ENCODE results near the gene VMAC.
"Not testable (repeated sequence)": the region's sequence is repeated elsewhere in the genome, so short reads cannot be mapped to it uniquely, and the experiment has no call there.

Gene VMAC

DNA sequence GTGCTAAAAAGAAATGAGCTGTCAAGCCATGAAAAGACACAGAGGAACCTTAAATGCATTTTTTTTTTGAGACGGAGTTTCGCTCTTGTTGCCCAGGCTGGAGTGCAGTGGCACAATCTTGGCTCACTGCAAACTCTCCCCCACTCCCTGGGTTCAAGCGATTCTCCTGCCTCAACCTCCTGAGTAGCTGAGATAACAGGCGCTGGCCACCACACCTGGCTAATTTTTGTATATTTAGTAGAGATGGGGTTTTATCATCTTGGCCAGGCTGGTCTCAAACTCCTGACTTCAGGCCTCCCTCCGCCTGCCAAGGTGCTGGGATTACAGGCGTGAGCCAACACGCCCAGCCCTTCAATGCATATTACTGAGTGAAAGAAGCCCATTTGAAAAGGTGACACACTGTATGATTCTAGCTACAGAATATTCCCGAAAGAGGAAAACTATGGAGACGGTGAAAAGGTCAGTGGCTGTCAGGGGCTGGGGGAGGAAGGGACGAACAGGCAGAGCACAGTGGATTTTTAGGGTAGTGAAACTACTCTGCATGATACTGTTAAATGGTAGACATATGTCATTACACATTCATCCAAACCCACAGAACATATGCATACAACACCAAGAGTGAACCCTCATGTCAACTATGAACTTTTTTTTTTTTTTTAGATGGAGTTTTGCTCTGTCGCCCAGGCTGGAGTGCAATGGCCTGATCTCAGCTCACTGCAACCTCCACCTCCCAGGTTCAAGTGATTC lies 20.4 kb upstream of the VMAC start:
- H3K36me3 ChIP-seq (ENCODE audit: control insufficient read depth, insufficient read depth, low read length); H3K27me3 ChIP-seq (ENCODE audit: control insufficient read depth, insufficient read depth, low read length, poor library complexity, severe bottlenecking); H3K4me1 ChIP-seq (ENCODE audit: control insufficient read depth, insufficient read depth, low read length); H3K4me3 ChIP-seq (ENCODE audit: insufficient read depth, low read depth, low read length); H3K9me3 ChIP-seq (ENCODE audit: control insufficient read depth, low read length); H3K27ac ChIP-seq (ENCODE audit: insufficient read depth, low read depth, low read length, poor library complexity, severe bottlenecking): not testable (repeated sequence)
- WGBS, 2 experiments, result 85 to 87% methylated on average over 11 of the region's 11 CpGs

- no peaks in the 10 kb centered on the region for H3K36me3 ChIP-seq (ENCODE audit: control insufficient read depth, insufficient read depth, low read length)
- 85% methylated on average over 17 of the region's 17 CpGs for WGBS, 2 experiments
- H3K9me3 ChIP-seq (ENCODE audit: control insufficient read depth, low read length), result no peaks in the 10 kb centered on the region
- no peak overlapping the region for H3K4me3 ChIP-seq (ENCODE audit: insufficient read depth, low read depth, low read length)
- no peak overlapping the region for H3K27ac ChIP-seq (ENCODE audit: insufficient read depth, low read depth, low read length, poor library complexity, severe bottlenecking)
- H3K27me3 ChIP-seq (ENCODE audit: control insufficient read depth, insufficient read depth, low read length, poor library complexity, severe bottlenecking), result no peaks in the 10 kb centered on the region
- H3K4me1 ChIP-seq (ENCODE audit: control insufficient read depth, insufficient read depth, low read length), result no peaks in the 10 kb centered on the region
Observed at GRCh38 chr19:5889288-5889971, 15.2 kb upstream of the VMAC start.

DNA sequence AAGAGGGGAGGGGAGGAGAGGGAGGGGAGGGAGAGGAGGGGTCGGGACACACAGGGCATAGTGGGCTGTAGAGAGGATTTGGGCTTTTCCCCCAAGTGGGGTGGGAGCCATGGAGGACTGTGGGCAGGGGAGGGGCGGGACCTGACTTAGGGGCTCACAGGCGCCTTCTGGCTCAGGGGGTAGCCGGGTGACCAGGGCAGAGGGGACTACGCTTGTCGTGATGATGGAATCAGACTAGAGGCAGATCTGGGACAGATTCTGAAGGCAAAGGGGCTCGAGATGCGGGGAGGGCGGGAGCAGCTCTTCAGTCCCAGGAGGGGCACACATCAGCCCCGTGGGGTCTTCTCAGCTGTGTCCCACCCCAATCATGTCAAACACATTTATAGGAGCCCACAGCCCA lies 14.6 kb upstream of the VMAC start:
- no peaks in the 10 kb centered on the region for H3K36me3 ChIP-seq (ENCODE audit: control insufficient read depth, insufficient read depth, low read length)
- no peak overlapping the region for H3K4me3 ChIP-seq (ENCODE audit: insufficient read depth, low read depth, low read length)
- H3K27me3 ChIP-seq (ENCODE audit: control insufficient read depth, insufficient read depth, low read length, poor library complexity, severe bottlenecking), result no peaks in the 10 kb centered on the region
- no peaks in the 10 kb centered on the region for H3K9me3 ChIP-seq (ENCODE audit: control insufficient read depth, low read length)
- no peaks in the 10 kb centered on the region for H3K4me1 ChIP-seq (ENCODE audit: control insufficient read depth, insufficient read depth, low read length)
- WGBS, 2 experiments, result 77 to 78% methylated on average over 10 of the region's 10 CpGs
- no peak overlapping the region for H3K27ac ChIP-seq (ENCODE audit: insufficient read depth, low read depth, low read length, poor library complexity, severe bottlenecking)

DNA sequence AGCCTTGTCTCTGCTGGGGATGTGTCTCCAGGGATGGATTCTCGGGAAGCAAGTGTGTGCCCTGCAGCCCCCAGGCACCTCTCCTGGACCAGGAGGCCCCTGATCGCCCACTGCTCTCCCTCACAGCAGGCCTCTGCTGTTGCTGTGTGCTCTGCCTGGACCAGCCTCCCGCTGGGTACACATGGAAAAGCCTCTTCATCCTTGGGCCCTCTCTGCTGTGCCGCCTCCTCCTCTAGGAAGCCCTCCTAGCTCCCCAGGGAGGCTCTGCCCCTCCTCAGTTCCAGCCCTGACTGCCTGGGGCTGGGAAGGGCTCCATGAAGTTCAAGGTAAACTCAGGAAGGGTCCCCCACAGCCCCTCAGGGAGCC lies 13.1 kb upstream of the VMAC start:
- Histone ChIP-seq H3K27ac (ENCODE audit: insufficient read depth, low read depth, low read length, poor library complexity, severe bottlenecking) (no peak overlapping the region), H3K9me3 (ENCODE audit: control insufficient read depth, low read length) (no peaks in the 10 kb centered on the region), H3K4me3 (ENCODE audit: insufficient read depth, low read depth, low read length) (no peak overlapping the region), H3K27me3 (ENCODE audit: control insufficient read depth, insufficient read depth, low read length, poor library complexity, severe bottlenecking) (no peaks in the 10 kb centered on the region), H3K4me1 (ENCODE audit: control insufficient read depth, insufficient read depth, low read length) (no peaks in the 10 kb centered on the region), H3K36me3 (ENCODE audit: control insufficient read depth, insufficient read depth, low read length) (peaks cover 3% of the 10 kb centered on the region)
- WGBS, 2 experiments, result 78 to 82% methylated on average over 4 of the region's 4 CpGs

DNA sequence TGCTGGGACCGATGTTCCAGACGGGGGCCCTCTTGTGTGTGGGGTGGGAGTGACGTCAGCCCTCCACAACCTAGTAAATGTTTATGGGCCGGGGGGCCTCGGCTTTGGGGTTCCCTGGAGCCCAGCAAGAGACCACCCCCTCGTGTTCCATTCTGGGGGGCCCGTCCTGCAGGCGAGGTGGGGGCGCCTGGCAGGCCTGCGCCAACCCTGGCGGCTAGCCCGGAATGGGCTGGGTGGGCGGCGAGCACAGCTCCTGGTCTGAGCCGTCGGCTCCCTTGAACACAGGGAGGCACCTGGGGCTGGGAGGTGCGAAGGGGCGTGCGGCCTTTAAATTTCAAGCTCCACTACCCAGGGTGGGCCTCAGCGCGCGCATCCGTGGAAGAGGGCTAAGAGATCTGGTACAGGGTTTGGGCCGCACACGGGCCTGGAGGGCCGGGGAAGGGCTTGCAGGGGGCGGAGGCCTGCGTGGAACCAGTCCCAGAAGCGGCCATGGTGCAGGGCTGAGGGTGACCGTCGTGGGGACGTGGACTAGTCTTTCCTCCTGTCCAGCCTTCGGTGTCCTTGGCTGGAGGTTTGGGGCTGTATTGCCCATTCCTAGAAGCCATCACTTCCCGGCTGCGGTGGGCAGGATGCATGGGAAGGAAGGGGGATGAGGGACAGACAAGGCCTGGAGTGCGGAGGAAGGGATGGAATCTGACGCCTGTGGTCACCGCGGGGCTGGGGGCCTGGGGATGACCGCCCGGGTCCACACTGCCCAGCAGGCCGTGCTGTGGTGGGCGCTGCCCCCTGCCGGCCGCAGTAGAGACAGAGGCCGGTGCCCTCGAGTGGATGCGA lies 12.5 kb upstream of the VMAC start:
- Histone ChIP-seq H3K27ac (ENCODE audit: insufficient read depth, low read depth, low read length, poor library complexity, severe bottlenecking) (no peak overlapping the region), H3K4me3 (ENCODE audit: insufficient read depth, low read depth, low read length) (no peak overlapping the region), H3K36me3 (ENCODE audit: control insufficient read depth, insufficient read depth, low read length) (peaks cover 5% of the 10 kb centered on the region), H3K4me1 (ENCODE audit: control insufficient read depth, insufficient read depth, low read length) (no peaks in the 10 kb centered on the region), H3K9me3 (ENCODE audit: control insufficient read depth, low read length) (no peaks in the 10 kb centered on the region), H3K27me3 (ENCODE audit: control insufficient read depth, insufficient read depth, low read length, poor library complexity, severe bottlenecking) (no peaks in the 10 kb centered on the region)
- 49 to 50% methylated on average over 48 of the region's 48 CpGs for WGBS, 2 experiments

DNA sequence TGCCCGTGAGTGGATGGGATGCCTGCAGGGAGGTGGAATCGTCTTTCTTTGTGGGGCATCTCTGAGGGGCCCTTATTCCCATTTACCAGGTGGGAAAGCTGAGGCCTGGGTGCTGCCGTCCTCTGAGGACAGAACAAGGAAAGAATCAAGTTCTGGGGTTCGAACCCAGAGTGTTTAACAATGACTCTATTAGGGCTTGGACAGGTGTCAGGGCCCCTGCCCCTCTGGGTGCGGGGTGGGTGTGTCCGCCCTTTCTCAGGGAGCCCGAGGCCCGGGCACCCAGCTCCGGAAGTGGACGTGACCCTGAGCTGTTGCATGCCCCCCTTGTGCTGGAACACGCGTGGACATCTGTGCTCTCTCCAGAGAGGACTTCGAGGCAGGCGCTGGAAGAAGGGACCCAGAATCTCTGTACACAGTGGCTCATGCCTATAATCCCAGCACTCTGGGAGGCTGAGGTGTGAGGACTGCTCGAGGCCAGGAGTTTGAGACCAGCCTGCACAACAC lies 11.8 kb upstream of the VMAC start:
- WGBS, 2 experiments, result 72 to 77% methylated on average over 15 of the region's 15 CpGs
- Histone ChIP-seq H3K4me3 (ENCODE audit: insufficient read depth, low read depth, low read length) (no peak overlapping the region), H3K4me1 (ENCODE audit: control insufficient read depth, insufficient read depth, low read length) (no peaks in the 10 kb centered on the region), H3K27ac (ENCODE audit: insufficient read depth, low read depth, low read length, poor library complexity, severe bottlenecking) (no peak overlapping the region), H3K9me3 (ENCODE audit: control insufficient read depth, low read length) (no peaks in the 10 kb centered on the region), H3K27me3 (ENCODE audit: control insufficient read depth, insufficient read depth, low read length, poor library complexity, severe bottlenecking) (no peaks in the 10 kb centered on the region), H3K36me3 (ENCODE audit: control insufficient read depth, insufficient read depth, low read length) (peaks cover 5% of the 10 kb centered on the region)

GRCh38 chr19:5893296-5893903 lies 11.3 kb upstream of the VMAC start:
- no peaks in the 10 kb centered on the region for H3K4me1 ChIP-seq (ENCODE audit: control insufficient read depth, insufficient read depth, low read length)
- peaks cover 5% of the 10 kb centered on the region for H3K36me3 ChIP-seq (ENCODE audit: control insufficient read depth, insufficient read depth, low read length)
- 86% methylated on average over 13 of the region's 13 CpGs for WGBS, 2 experiments
- no peak overlapping the region for H3K4me3 ChIP-seq (ENCODE audit: insufficient read depth, low read depth, low read length)
- H3K9me3 ChIP-seq (ENCODE audit: control insufficient read depth, low read length), result no peaks in the 10 kb centered on the region
- H3K27me3 ChIP-seq (ENCODE audit: control insufficient read depth, insufficient read depth, low read length, poor library complexity, severe bottlenecking), result no peaks in the 10 kb centered on the region
- H3K27ac ChIP-seq (ENCODE audit: insufficient read depth, low read depth, low read length, poor library complexity, severe bottlenecking), result no peak overlapping the region

DNA sequence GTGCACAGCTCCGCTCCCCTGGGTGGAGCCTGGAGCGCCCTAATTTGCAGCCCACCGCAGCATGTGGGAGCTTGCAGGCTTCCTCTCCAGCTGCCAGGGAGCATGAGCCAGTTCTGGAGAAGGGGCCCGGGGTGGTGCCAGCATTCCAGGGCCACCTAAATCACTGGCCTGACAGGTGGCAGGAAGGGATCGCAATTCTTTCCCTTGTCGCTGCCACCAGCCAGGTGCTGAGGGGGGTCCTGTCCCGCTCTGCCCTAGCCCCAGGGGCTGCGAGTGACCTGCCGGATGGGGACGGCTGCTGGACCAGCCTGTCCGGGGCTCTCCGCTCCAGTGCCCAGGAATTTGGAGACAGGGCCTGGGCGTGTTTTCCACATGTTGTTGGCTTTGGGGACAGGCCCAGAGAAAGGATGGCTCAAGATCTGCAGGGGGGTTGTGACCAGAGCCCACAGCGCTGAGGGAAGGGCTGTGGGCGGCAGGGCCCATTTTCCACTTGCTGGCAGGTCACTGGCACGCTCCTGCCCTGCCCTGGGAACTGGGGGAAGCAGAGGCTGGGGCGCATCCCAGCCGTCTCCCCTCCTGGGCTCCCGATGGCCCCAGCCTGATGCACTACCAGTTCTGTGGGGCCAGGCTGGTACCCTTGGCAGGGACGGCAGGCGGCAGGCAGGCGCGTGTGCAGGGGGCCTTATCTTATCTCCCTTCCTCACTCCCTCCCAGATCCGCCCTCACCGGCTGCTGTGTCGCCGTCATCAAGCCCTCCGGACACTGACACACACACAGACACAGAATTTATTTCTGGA lies 10.6 kb upstream of the VMAC start:
- no peaks in the 10 kb centered on the region for H3K4me1 ChIP-seq (ENCODE audit: control insufficient read depth, insufficient read depth, low read length)
- H3K27me3 ChIP-seq (ENCODE audit: control insufficient read depth, insufficient read depth, low read length, poor library complexity, severe bottlenecking), result no peaks in the 10 kb centered on the region
- peaks cover 5% of the 10 kb centered on the region for H3K36me3 ChIP-seq (ENCODE audit: control insufficient read depth, insufficient read depth, low read length)
- H3K4me3 ChIP-seq (ENCODE audit: insufficient read depth, low read depth, low read length), result no peak overlapping the region
- no peak overlapping the region for H3K27ac ChIP-seq (ENCODE audit: insufficient read depth, low read depth, low read length, poor library complexity, severe bottlenecking)
- H3K9me3 ChIP-seq (ENCODE audit: control insufficient read depth, low read length), result no peaks in the 10 kb centered on the region
- WGBS, 2 experiments, result 93 to 95% methylated on average over 28 of the region's 28 CpGs

DNA sequence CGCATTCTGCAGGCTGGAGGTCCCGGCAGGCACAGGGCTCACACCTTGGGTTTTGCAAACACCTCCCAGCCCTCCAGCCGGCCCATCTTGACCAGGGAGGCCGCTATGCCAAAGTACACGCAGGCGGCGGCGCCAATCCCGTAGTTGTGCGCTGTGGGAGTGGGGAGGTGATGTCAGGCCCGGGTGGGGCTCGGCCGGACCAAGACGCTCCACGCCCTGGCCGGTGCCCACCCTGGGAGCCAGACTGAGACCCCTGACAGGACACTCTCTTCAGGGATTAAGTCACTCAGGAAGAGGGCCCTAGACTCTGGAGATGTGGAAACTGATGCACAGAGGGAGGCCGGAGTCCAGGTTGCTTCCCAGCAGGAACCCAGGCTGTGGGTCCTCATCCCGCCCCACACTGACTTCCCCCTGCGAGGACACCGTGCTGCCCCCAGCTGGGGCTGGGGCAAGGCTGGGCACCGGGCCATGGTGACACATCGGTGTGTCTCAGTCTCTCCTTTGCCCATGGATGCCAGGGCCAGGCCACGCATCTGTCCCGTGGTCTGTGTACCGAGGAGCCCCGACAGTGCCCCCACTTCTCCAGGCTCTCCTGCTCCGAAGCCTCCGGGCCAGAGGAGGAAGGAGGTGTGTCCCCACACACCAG lies 9.8 kb upstream of the VMAC start:
- Histone ChIP-seq H3K36me3 (ENCODE audit: control insufficient read depth, insufficient read depth, low read length) (peaks cover 6% of the 10 kb centered on the region), H3K4me1 (ENCODE audit: control insufficient read depth, insufficient read depth, low read length) (no peaks in the 10 kb centered on the region), H3K27me3 (ENCODE audit: control insufficient read depth, insufficient read depth, low read length, poor library complexity, severe bottlenecking) (no peaks in the 10 kb centered on the region), H3K27ac (ENCODE audit: insufficient read depth, low read depth, low read length, poor library complexity, severe bottlenecking) (no peak overlapping the region), H3K9me3 (ENCODE audit: control insufficient read depth, low read length) (no peaks in the 10 kb centered on the region), H3K4me3 (ENCODE audit: insufficient read depth, low read depth, low read length) (no peak overlapping the region)
- 95% methylated on average over 28 of the region's 28 CpGs for WGBS, 2 experiments
